K562 (cell line): Measurements from ENCODE around the gene PYCR2. TPM values are rescaled to one million over a fixed set of nuclear protein-coding genes. Genes with fewer than 3 reads are reported as not detected.
A peak's percentile ranks its signal among the peaks of the same experiment; 100 is the strongest.

Source experiments
- ATAC-seq: fragments of 200-7000 bp; cut with Tn5 transposase; 3 replicates; pipeline ENCODE4 v1.9.1; 2020; ENCODE audit warnings: moderate library complexity
- BruUV-seq: library from RNA; stranded (reverse); fragments of 400-500 nt; replicated peaks from 2 replicates; lab custom pipeline; 2021; lab: Mats Ljungman, UMichigan
- CTCF ChIA-PET: fragments of 300-600 bp; formaldehyde crosslinking; extraction: SDS; loops from one replicate; lab custom pipeline; 2021; ENCODE audit warnings: low intra/inter-chr PET ratio; lab: Yijun Ruan, JAX
- POLR2A ChIA-PET: fragments of 300-600, 350-650 bp; sonication (Branson Sonifier 250); formaldehyde crosslinking; extraction: SDS; loops from one replicate; lab custom pipeline; 2021; ENCODE audit warnings: antibody characterized with exemption, inconsistent platforms; lab: Yijun Ruan, JAX
- DNase-seq, 4 experiments: peaks; one replicate each; pipeline versions ENCODE4 v3.0.0 to v3.0.0-alpha.2; 2011 to 2018; ENCODE audit warnings: low spot score in 3 of 4, mixed read lengths in 3 of 4; ENCODE audit errors: extremely low read depth in 1 of 4
- FAIRE-seq: peaks from 2 replicates; lab custom pipeline; 2011; peaks lifted over from hg19 to GRCh38; lab: Jason Lieb, UNC
- H2AFZ ChIP-seq: 2 replicates; pipeline ENCODE4 v1.6.0; 2011; ENCODE audit warnings: low read depth, low read length, control low read depth, inconsistent platforms
- H3K27ac ChIP-seq: fragments of 200-600 bp; 3 replicates; pipeline ENCODE4 v1.8.0; 2011; ENCODE audit warnings: low read depth, mild to moderate bottlenecking, control low read depth, inconsistent platforms, low read length, moderate library complexity, mixed read lengths; ENCODE audit errors: extremely low read depth
- H3K27me3 ChIP-seq, 2 experiments: fragments of 300-600 bp in 1 of 2; 2 replicates in 1 of 2; 3 replicates in 1 of 2; pipeline versions ENCODE4 v1.6.0 to v1.8.0; 2011; ENCODE audit warnings: inconsistent platforms in 2 of 2, low read length in 2 of 2, mild to moderate bottlenecking in 1 of 2, mixed read lengths in 1 of 2, moderate library complexity in 1 of 2; ENCODE audit not compliant: control insufficient read depth in 2 of 2, insufficient read depth in 2 of 2
- H3K36me3 ChIP-seq: fragments of 300-600 bp; 3 replicates; pipeline ENCODE4 v1.8.0; 2011; ENCODE audit warnings: mild to moderate bottlenecking, low read length, inconsistent platforms; ENCODE audit not compliant: control insufficient read depth, insufficient read depth
- H3K4me1 ChIP-seq, 2 experiments: fragments of 200-600 bp in 1 of 2; replicated peaks in 1 of 2; 2 replicates in 1 of 2; 3 replicates in 1 of 2; pipeline versions ENCODE4 v1.5.1 to v1.8.0; 2011; ENCODE audit warnings: inconsistent platforms in 2 of 2, low read length in 2 of 2, mild to moderate bottlenecking in 1 of 2, mixed read lengths in 1 of 2, moderate library complexity in 1 of 2; ENCODE audit not compliant: control insufficient read depth in 2 of 2, insufficient read depth in 2 of 2
- H3K4me2 ChIP-seq: 2 replicates; pipeline ENCODE4 v1.6.1; 2011; ENCODE audit warnings: low read length, control low read depth, inconsistent platforms, mixed read lengths; ENCODE audit not compliant: insufficient read depth
- H3K4me3 ChIP-seq: fragments of 200-600 bp; sonication (generic), shearing (Covaris generic); 2 replicates; pipeline ENCODE4 v1.5.1; 2016; ENCODE audit warnings: control low read depth, inconsistent platforms
- H3K79me2 ChIP-seq: fragments of 200-600 bp; 3 replicates; pipeline ENCODE4 v1.8.0; 2011; ENCODE audit warnings: low read length, inconsistent platforms; ENCODE audit not compliant: control insufficient read depth, insufficient read depth
- H3K9ac ChIP-seq, 2 experiments: 2 replicates each; pipeline versions ENCODE4 v1.6.0 to v1.6.1; 2011; ENCODE audit warnings: low read depth in 2 of 2, low read length in 2 of 2, control low read depth in 1 of 2, inconsistent platforms in 1 of 2, mild to moderate bottlenecking in 1 of 2, mixed read lengths in 1 of 2; ENCODE audit not compliant: insufficient read depth in 1 of 2
- H3K9me1 ChIP-seq: one replicate; pipeline ENCODE4 v1.6.0; 2011; ENCODE audit warnings: inconsistent platforms, mild to moderate bottlenecking, low read length, moderate library complexity; ENCODE audit not compliant: control insufficient read depth, insufficient read depth
- H3K9me3 ChIP-seq: replicated peaks from 2 replicates; pipeline ENCODE4 v1.5.1; 2011; ENCODE audit warnings: low read depth, low read length, inconsistent platforms; ENCODE audit not compliant: control insufficient read depth, insufficient read depth
- H4K20me1 ChIP-seq: replicated peaks from 2 replicates; pipeline ENCODE4 v1.6.1; 2011; ENCODE audit warnings: low read length, inconsistent platforms, mixed read lengths; ENCODE audit not compliant: control insufficient read depth, insufficient read depth
- AFF1 ChIP-seq, 2 experiments: fragments of 450-650 bp; IDR thresholded peaks; 2 replicates each; pipeline ENCODE4 v1.6.1; 2018; ENCODE audit warnings: mild to moderate bottlenecking in 2 of 2, low read depth in 1 of 2; ENCODE audit not compliant: partially characterized antibody in 2 of 2
- CXXC5 ChIP-seq: fragments of 250-450 bp; sonication (Bioruptor Pico); IDR thresholded peaks from 2 replicates; pipeline ENCODE4 v1.8.0; 2022; ENCODE audit warnings: inconsistent platforms, mild to moderate bottlenecking, moderate library complexity
- ZBED1 ChIP-seq: IDR thresholded peaks from 2 replicates; pipeline ENCODE4 v1.6.1; 2014
- WGBS: fragments of 100-300 bp; shearing (Covaris generic); methylation state at CpG from one replicate; pipeline ENCODE4 v1.1.6; 2016; ENCODE audit warnings: low coverage, mixed read lengths; ENCODE audit not compliant: insufficient coverage; ENCODE audit errors: missing lambda C conversion rate; 5-methylcytosine and 5-hydroxymethylcytosine counted together
- in situ Hi-C: fragments of 300-500 bp; cut with MboI; formaldehyde crosslinking; loops from 4 replicates; pipeline ENCODE4 v1.15.0; 2018; ENCODE audit warnings: inconsistent platforms, mixed read lengths
- intact Hi-C: fragments of 100-400 bp; cut with micrococcal nuclease; formaldehyde crosslinking; loops from 2 replicates; pipeline ENCODE4 v1.14.2; 2022
- polyA plus RNA-seq, 8 experiments: library from polyadenylated mRNA; depleted of rRNA in 4 of 8; stranded (reverse) in 5 of 8; unstranded in 3 of 8; fragments of >200 nt; fragmentation: Nextera tagmentation in 2 of 8; fragmentation: Illumina TruSeq in 1 of 8; extraction: Ambion mirVana in 2 of 8; extraction: Trizol in 1 of 8; gene quantifications; 2 replicates each; pipeline versions ENCODE4 v1.2.1 to v1.2.3, GENCODE V29; 2011 to 2014; ENCODE audit warnings: inconsistent platforms in 1 of 8, missing spikeins in 1 of 8
- total RNA-seq, 7 experiments: library from RNA; depleted of rRNA in 6 of 7; stranded (reverse); fragments of >200 nt in 6 of 7; fragmentation: Illumina TruSeq in 2 of 7; extraction: Trizol in 2 of 7; gene quantifications; 2 replicates each; pipeline versions ENCODE4 v1.2.1 to v1.2.3, GENCODE V29; 2011 to 2021; ENCODE audit warnings: low replicate concordance in 1 of 7

Gene PYCR2
- total and polyA plus RNA-seq, 9 of the 15 experiments (the other 6 are each of a cell fraction or from before 2014, with no cell fraction given): 5.5 to 219 (median 127) TPM

DNA sequence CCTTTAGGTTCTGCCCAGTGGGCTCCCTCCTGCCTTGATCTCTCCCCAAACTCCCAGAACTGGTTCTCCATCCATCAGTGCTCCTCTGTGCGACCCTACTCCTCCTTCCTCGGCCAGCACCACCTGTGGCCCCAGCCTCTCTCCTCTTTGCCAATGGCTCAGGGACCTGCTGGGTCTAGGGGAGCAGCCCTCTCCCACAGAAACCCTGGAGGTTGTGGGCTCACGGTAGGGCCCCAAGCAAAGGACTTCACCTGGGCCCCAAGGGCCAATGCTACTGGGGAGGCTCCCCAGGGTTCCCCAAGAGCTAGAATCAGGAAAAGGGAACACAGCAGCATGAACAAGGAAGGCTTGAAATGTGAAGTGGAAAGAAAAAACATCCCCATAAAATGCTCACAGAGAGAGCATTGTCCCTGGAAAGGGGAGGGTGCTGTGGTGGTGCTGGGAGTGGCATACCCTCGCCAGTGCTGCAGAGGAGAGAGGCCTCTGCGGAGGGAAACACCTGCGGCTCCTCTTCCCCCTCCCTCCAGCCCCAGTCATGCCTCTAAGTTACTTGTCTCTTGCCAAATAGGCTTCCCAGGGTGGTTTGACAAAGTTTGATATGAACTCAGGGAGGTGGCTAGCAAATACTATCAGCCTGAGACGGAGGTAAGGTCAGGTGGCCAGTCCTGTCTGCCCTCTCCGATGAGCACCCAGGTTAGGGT lies 44.4 kb downstream of the PYCR2 start (continued):
- TF ChIP-seq AFF1 (IDR thresholded peaks at IDR 0.05; ENCODE audit: low read depth in 1 of 2, partially characterized antibody in 2 of 2): no peak
- TF ChIP-seq, all 486 proteins: peak for 3

DNA sequence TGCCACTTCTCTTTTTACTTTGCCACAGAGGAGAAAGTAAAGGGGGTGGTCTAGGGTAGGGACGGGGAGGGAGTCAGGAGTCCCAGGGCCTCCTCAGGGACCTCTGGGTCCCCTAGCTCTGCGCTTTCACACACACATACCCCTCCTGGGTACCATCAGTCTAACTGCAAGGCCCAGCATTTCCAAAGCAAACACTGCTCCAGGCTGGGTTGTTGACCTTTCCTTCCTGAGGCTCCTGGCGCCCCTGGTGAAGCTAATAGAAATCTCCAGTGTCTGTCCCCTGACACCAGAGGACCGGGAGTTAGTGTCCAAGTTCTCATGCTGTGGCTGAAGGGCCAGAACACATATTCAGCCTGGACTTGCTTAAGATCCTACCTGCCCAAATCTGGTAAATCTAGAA lies 45.8 kb downstream of the PYCR2 start:
- H3K4me3 ChIP-seq: no peak overlapping the region
- H3K9ac ChIP-seq: 0 out of 4 replicates have a peak overlapping the region, but pooled peaks of 1 of the 2 experiments have one; percentile 17
- peaks cover 6% of the 10 kb centered on the region for H3K9me1 ChIP-seq
- H3K9me3 ChIP-seq: no peaks in the 10 kb centered on the region
- WGBS: 82% methylated on average over 4 of the region's 4 CpGs
- H3K27ac ChIP-seq: no peak overlapping the region
- POLR2A ChIA-PET: interaction anchor here (0.6 to 2.2 kb wide), 4 partner anchors 11 to 121 kb away, joined by 3 to 9 read pairs (median 4); partner anchors contain the start of genes LEFTY1 and SDE2
- H3K79me2 ChIP-seq: peaks cover 48% of the 10 kb centered on the region
- H4K20me1 ChIP-seq: peaks cover 17% of the 10 kb centered on the region; the same call in 1 of the 2 replicates
- no peak for DNase-seq
- BruUV-seq: no TSS peak
- intact Hi-C loops: no loop called here
- CTCF ChIA-PET: no interaction called here
- peaks cover 67% of the 10 kb centered on the region for H3K36me3 ChIP-seq
- FAIRE-seq: no peak
- H3K4me2 ChIP-seq: no peak overlapping the region
- no peak for ATAC-seq
- TF ChIP-seq CXXC5 (no peak), ZBED1 (no peak)
- in situ Hi-C loops: loop anchor here (5.0 kb wide), 1 partner anchor 79 kb away; no protein-coding TSS in a partner anchor
- no peaks in the 10 kb centered on the region for H3K27me3 ChIP-seq
- no peak overlapping the region for H2AFZ ChIP-seq
- peaks cover 23 to 43% of the 10 kb centered on the region in 2 experiments; a peak in 4 of 5 replicates for H3K4me1 ChIP-seq
